Suppressor macrophage treated with lipopolysaccharide for 1 hour (primary cell): ENCODE measurements around the gene FOXI1.
"Not testable (repeated sequence)": the region's sequence is repeated elsewhere in the genome, so short reads cannot be mapped to it uniquely, and the experiment has no call there.

Experiments used
- DNase-seq, 3 donors: peaks; one replicate each; pipeline ENCODE4 v3.0.0-alpha.2; 2020 to 2022

FOXI1 gene

GRCh38 chr5:170094329-170094728 lies 11.4 kb upstream of the FOXI1 start:
- not testable (repeated sequence) for DNase-seq

GRCh38 chr5:170095646-170096045 lies 10.1 kb upstream of the FOXI1 start:
- peak; percentile 69 to 81 (median 77) for DNase-seq

- peak; percentile 49 to 62 (median 50) for DNase-seq
These were observed 7.8 kb upstream of the FOXI1 start for GRCh38 chr5:170097934-170098333.

GRCh38 chr5:170100066-170100943 lies 5.4 kb upstream of the FOXI1 start:
- peak; percentile 82 to 91 (median 90) for DNase-seq

DNA sequence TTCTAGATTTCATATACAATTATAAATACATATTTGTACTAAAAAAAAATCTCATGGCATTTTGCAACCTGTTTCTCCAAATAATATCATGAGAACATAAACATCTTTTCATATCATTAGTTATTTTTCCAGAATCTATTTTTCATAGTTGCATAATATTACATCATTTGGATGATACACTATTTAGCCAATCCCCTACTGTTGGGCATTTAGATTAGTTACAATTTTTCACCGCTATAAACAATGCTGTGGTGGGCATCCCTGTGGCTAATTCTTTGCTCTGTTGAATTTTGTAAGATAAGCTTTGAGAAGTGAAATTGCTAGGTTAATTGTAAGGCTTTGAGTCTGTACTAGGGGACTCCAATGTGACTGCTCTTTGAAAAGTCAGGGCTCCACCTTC lies 2.2 kb upstream of the FOXI1 start:
- no peak for DNase-seq

GRCh38 chr5:170104299-170104698 lies 1.4 kb upstream of the FOXI1 start:
- no peak for DNase-seq

- DNase-seq, result no peak
These were observed 987 bp upstream of the FOXI1 start for GRCh38 chr5:170104710-170105109.

GRCh38 chr5:170107674-170108073 lies 2.0 kb downstream of the FOXI1 start:
- no peak for DNase-seq

DNA sequence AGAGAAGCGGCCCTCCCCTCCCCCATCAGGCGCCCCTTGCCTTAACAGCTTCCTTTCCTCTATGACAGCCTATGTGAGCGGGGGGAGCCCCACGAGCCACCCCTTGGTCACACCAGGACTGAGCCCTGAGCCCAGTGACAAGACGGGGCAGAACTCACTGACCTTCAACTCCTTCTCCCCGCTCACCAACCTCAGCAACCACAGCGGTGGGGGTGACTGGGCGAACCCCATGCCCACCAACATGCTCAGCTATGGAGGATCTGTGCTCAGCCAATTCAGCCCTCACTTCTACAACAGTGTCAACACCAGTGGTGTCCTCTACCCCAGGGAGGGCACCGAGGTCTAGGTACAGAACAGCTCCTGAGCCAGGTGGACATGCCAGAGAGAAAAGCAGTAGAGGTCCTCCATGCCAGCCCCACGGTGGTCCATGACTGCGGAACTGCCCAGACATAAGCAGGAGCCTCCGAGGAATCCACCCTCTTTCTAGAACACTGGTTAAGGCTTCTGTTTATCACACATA lies 2.6 kb downstream of the FOXI1 start:
- DNase-seq, result no peak

DNA sequence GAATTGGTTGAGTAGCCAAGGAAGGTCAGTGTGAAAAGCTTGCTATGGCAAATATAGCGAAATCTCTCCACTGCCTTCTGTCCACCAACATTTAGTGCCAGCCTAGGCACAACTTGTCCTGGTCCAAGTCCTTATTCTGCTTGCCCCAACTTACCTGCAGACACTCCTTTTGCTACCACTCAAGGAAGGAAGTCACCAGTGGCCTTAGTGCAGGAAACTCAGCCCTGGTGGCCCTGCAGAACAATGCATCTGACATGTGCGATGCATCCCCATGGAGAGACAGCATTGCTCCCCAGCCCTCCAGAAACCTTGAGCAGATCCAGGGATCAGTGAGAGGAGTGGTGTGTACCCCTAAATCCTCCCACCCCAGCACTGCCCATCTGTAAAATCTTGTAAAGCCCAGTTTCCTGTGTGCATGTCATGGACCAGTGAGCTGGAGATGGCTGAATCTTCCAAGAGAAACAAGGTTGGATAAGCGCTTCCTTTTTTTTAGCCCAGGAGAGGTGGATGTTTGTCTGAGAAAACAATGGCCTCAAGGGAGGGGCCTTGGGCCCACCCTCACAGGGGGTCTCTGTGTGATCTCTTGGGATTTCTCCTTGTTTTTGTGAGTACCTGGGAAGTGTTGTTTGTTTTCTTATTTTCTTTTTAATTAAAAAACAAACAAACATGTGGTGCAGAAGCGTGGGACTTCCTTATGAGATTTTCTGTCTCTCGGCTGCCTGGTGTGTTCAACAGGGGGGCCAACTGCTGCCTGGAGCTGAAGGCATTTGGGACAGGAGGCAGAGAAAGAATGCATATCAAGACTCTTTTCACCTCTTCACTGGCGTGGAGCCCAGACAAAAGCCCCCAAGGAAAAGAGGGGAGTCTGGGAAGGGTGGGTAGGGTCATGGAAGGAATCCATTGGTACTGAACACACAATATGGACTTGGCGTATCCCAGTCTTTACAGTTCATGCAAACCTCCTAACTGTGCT lies 3.6 kb downstream of the FOXI1 start:
- DNase-seq, result no peak

- no peak for DNase-seq
These were observed 4.8 kb downstream of the FOXI1 start for GRCh38 chr5:170110403-170111087.

DNA sequence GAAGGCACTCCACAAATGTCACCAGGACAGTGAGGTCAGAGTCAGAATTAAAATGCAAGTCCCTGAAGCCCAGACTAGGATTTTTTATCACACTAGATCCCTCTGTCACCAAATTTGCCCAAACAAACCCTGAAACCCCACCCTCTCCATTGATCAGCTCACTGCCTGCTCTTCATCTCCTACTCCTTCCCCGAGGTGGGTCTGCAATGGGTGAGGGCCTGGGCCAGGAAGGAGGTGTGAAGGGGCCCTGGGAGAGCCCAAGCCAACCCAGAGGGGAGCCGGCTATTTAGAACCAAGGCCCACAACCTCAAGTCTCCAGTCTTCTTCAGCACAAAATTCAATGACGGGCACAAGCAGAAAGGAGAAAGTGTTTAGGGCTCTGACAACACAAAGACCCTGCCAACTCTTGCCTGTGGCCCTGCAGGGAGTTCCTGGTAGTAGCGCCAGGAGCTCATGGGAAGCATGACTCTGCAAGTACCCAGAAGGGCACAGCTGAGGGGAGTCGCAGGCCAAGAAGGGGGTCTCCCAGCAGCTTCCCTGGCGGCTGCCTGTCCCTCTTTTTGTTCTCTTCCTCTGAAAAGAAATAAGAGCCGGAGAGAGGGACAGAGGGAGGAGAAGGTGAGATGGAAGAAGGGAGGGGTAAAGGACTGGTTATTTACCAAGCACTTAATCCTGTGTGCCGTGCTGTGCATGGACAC lies 5.5 kb downstream of the FOXI1 start:
- DNase-seq, result no peak

GRCh38 chr5:170112876-170113521 lies 7.3 kb downstream of the FOXI1 start:
- DNase-seq, result no peak

GRCh38 chr5:170113522-170113900 lies 7.8 kb downstream of the FOXI1 start:
- DNase-seq, result peak; percentile 44 to 63 (median 55)

DNA sequence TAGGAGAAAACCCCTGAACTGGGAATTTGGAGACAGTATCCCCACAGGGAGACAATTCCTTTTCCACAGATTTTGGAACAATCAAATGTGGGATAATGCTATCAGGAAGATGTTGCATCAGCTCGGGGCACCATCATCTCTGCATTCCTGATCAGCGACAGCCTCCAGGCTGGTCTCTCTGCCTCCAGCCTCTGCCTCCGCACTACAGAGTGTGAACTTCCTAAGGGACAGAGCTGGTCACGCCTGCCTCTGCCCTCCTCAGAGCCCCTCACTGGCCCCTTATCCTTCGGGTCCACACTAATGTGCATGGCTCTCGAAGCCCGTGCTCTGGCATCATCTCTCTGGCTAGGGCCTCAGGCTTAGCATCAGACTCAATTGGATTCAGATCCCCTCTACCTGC lies 8.6 kb downstream of the FOXI1 start:
- no peak for DNase-seq

- no peak for DNase-seq
These were observed 10.2 kb downstream of the FOXI1 start for GRCh38 chr5:170115925-170116324.

GRCh38 chr5:170117736-170118135 lies 12.0 kb downstream of the FOXI1 start:
- DNase-seq, result no peak

DNA sequence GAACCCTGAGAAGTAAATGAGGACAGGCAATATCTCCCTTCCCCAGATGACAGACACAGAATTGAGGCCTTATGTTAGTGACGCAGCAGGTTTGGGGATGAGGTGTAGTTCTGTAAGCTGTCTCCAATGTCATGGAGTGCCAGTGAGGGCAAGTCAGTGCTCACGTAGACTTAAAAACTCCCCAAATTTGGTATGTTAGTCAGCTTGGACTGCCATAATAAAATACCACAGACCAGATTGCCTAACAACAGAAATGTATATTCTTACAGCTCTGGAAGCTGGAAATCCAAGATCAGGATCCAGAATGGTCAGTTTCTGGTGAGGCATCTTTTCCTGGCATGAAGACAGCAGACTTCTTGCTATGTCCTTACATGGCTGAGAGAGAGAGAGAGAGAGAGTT lies 14.9 kb downstream of the FOXI1 start:
- DNase-seq, result no peak

GRCh38 chr5:170121321-170121720 lies 15.6 kb downstream of the FOXI1 start:
- DNase-seq, result no peak

DNA sequence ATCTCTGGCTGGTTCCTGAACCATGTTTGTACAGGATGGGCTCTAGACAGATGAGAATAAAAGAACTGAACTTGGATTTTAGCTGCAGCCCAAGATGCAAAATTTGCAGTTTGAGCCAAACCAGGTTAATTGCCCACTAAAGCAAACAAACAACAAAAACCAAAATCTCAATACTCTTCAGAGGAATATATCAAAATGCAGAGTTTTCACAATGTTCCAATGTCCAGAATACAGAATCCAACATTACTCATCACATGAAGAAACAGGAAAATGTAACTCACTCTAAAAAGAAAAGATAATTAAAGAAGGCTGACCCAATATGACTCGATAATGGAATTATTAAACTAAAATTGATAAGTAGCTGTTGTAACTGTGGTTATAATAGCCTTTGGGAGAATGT lies 20.4 kb downstream of the FOXI1 start:
- no peak for DNase-seq

- peak in 2 of 3 donors; percentile 17 to 25 for DNase-seq
These were observed 20.9 kb downstream of the FOXI1 start for GRCh38 chr5:170126626-170127025.

DNA sequence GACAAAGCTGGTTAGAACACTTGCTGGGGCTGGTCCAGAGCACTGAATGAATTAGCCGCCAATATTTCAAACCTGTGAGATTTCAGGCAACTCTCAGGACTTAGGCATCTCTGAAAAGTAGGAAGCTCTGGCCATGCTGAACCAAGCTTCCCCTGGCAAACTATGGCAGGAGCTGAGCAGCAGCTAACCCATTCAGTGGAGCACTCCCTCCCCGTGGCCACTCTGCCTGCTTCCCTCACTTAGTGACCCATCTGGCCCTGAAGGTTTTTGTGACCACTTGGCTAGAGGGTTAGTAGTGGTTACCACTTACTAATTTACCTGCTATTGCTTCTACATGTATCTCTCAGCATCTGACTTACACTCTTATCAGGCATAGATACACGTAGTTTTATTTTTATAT lies 25.5 kb downstream of the FOXI1 start:
- no peak for DNase-seq
